Activated CD4-positive, CD25-positive, alpha-beta regulatory T cell treated with anti-CD3 and anti-CD28 coated beads, Interleukin-2, amount 50 U/mL, for 72 hours (primary cell): ENCODE results near the gene TUG1.

Experiments used
- DNase-seq: peaks from one replicate; pipeline ENCODE4 v3.0.0; 2021

Gene TUG1

DNA sequence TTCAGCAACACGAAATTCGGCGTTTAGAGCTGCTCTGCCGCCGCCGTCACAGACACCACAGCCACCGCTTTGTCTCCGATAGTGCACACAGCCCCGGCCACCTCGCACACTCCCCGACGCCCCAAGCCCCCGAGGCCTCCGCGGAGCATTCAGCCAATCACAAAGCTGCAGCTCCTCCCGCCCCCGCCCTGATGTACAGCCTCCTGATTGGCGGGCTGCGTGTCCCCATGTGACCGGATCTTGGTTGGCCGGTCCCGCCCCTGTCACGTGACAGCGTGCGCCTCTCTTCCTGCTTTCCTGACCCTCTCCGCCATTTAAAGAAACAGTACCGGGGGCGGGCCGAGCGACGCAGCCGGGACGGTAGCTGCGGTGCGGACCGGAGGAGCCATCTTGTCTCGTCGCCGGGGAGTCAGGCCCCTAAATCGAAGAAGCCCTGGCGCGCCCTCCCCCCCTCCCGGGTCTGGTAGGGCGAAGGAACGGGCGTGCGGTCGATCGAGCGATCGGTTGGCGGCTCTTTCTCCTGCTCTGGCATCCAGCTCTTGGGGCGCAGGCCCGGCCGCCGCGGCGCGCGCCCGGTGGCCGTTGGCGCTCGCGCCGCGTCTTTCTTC, at the start of gene TUG1:
TUG1 (plus strand) TSS at position 342 of the 608 bp plus-strand sequence.
- peak; percentile 97 for DNase-seq

GRCh38 chr22:30919973-30920372, 49.1 kb upstream of the TUG1 start:
- DNase-seq = no peak

GRCh38 chr22:30920407-30920806, 48.7 kb upstream of the TUG1 start:
- peak; percentile 87 for DNase-seq

- DNase-seq = no peak
Observed at GRCh38 chr22:30921108-30921507, 48.0 kb upstream of the TUG1 start.

- peak; percentile 77 for DNase-seq
Observed at GRCh38 chr22:30922151-30922611, 46.9 kb upstream of the TUG1 start.

GRCh38 chr22:30923168-30923900, 45.7 kb upstream of the TUG1 start:
- no peak for DNase-seq

GRCh38 chr22:30925667-30926066, 43.4 kb upstream of the TUG1 start:
- no peak for DNase-seq

DNA sequence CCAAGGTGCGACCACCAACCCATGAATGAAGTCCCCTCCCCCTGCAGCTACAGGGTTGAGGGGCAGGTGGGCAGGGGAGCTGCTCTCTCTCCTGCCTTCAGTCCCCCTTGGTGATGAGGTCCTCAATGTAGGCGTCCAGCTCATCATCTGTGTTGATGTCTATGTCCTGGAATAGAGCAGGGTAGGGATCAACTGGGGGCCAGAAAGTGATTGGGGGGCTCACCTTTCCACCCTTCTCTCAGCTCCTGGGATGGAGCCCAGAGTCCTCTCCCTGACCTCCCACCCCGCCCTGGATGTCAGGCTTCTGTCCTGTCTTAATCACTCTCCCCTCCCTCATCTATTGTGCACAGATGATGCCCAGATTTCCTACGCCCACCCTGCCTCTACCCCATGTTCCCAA, 42.4 kb upstream of the TUG1 start:
- DNase-seq = no peak

- DNase-seq = no peak
Observed at GRCh38 chr22:30927806-30928205, 41.3 kb upstream of the TUG1 start.

- DNase-seq = no peak
Observed at GRCh38 chr22:30928401-30928800, 40.7 kb upstream of the TUG1 start.

- no peak for DNase-seq
Observed at GRCh38 chr22:30930228-30930627, 38.8 kb upstream of the TUG1 start.

- DNase-seq = no peak
Observed at GRCh38 chr22:30931541-30932300, 37.3 kb upstream of the TUG1 start.

GRCh38 chr22:30932661-30933060, 36.4 kb upstream of the TUG1 start:
- no peak for DNase-seq

DNA sequence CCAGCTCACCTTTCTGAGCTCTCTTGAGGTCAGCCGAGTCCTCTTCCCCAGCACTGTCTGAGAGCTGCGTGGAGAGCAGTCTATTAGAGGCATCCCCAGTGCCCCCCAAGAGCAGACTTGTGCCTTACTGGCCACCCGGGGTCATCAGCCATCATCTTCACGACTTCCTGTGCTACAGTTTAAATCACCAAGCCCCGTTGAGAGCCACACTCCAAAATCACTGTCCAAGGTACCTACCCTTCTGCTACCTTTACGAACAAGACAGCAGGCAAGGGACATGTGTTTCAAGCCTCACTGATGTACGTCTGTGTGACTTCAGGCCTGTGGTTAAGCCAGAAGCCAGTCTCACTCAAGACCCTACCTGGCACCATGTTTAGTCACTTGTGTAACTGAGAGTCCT, 35.6 kb upstream of the TUG1 start:
- no peak for DNase-seq

DNA sequence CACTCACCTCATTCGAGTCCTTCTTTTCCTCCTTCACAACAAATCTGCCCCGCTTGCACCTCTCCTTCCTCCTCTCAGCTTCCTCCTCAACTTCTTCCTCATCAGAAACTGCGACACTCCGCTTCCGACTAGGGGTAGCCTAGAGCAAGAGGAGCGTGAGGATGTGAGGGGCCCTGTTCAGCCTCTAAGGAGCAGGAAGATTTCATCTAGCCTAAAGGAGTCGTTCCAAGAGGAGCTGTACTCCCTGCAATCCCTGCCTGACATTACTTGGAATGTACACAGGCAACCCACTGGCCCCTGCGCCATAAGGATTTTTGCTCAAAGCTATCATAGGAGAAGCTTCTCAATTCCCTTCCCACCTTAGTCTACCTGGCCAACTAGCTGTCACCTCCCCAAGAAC, 35.0 kb upstream of the TUG1 start:
- DNase-seq = no peak

DNA sequence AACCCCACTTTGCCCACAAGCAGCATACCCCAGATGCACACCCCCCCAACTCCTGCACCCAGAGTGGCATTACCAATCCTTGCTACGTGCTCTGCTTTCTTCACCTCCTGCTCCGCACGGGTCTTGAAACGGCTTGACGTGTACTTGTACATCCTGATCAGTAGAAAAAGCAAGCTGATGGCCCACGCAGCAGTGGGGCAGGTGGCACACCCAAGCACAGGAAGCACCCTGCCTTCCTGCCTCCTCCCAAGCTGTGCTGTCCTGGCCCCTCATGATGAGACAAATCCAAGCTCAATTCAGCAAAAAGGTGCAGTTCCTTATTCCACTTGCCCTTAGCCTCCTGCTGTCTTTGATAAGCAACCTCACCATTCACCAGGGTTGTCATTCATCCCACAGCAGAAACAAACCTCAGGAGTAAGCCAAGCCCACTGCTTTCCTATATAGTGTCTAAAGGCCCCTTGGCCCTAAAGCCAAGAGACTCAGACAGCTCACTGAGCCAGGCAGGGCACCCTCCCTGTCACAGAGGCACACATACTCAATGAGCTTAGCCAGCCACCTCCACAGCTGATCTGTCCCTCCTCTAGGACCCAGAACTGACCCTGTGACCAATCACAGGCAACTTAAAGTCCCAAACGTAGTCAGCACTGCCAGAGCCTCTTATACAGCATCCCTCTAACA, 28.2 kb upstream of the TUG1 start:
- no peak for DNase-seq

DNA sequence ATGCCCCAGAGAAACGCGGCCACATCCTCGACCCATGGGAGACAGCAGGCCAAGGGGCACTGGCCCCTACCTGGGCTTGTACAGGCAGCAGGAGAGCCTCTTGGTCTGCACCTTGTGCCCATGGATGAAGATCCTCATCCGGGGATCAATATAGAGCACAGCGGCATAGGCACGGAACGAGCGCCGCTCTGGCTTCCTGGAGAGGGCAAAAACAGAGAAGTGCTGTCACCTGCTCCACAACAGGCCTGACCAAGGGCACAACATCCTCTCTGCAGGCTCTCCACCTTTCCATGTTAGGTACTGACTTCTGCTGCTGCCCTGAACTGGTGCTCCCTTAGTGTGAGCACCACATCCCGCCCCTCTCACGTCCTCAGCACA, 27.7 kb upstream of the TUG1 start:
- DNase-seq = no peak

DNA sequence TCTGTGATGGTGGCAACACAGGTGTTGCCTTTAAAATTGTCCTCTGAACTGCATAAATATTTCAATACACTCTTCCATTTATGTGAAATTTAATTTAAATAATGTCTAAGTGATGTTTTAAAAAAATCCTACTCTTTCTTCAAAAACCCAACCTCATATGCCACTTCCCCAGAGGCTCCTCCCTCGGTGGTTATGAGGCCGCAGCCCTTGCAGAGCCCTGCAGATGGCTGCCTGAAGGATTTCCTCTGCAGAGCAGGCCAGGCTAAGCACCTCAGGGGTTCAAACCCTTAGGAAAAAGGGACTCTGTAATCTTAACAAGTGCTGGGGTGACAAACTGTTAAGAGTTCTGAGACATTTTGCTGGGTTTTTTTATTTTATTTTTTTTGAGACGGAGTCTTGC, 25.7 kb upstream of the TUG1 start:
- no peak for DNase-seq

GRCh38 chr22:30944986-30945385, 24.1 kb upstream of the TUG1 start:
- DNase-seq = no peak

DNA sequence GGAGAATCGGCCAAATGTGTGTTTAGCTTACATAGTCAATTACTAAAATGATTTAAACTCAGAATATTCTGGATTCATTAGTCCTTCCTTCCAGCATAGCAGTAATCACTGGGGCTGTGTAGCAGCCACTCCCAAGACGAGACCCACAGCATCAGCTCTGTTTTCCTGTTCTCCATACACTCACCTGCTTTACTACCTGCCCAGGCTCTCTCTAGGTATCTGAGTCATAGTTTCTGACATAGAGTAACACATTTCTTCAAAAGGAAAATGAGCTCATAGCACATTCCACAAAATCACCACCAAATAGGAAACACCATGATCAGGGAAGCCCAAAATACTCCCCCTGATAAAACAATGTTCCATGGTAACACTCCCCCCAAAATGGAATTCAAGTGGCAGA, 23.4 kb upstream of the TUG1 start:
- no peak for DNase-seq

- DNase-seq = no peak
Observed at GRCh38 chr22:30946354-30946753, 22.7 kb upstream of the TUG1 start.

GRCh38 chr22:30947173-30947815, 21.8 kb upstream of the TUG1 start:
- DNase-seq = no peak
